ENCODE data around the gene GAGE12G.
"Not testable (repeated sequence)": the region's sequence is repeated elsewhere in the genome, so short reads cannot be mapped to it uniquely, and the experiment has no call there.

DNA sequence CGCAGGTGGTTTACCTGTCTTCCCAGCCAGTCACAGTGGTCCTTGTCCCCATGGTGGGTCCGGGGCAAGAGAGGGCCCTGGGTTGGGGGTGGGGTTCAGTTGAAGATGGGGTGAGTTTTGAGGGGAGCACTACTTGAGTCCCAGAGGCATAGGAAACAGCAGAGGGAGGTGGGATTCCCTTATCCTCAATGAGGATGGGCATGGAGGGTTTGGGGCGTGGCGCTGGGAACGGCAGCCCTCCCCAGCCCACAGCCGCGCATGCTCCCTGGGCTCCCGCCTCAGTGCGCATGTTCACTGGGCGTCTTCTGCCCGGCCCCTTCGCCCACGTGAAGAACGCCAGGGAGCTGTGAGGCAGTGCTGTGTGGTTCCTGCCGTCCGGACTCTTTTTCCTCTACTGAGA lies 28.5 kb downstream of the GAGE12G start, which contains the start of gene GAGE1:
- TF ChIP-seq, protein P1, sequence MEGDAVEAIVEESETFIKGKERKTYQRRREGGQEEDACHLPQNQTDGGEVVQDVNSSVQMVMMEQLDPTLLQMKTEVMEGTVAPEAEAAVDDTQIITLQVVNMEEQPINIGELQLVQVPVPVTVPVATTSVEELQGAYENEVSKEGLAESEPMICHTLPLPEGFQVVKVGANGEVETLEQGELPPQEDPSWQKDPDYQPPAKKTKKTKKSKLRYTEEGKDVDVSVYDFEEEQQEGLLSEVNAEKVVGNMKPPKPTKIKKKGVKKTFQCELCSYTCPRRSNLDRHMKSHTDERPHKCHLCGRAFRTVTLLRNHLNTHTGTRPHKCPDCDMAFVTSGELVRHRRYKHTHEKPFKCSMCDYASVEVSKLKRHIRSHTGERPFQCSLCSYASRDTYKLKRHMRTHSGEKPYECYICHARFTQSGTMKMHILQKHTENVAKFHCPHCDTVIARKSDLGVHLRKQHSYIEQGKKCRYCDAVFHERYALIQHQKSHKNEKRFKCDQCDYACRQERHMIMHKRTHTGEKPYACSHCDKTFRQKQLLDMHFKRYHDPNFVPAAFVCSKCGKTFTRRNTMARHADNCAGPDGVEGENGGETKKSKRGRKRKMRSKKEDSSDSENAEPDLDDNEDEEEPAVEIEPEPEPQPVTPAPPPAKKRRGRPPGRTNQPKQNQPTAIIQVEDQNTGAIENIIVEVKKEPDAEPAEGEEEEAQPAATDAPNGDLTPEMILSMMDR (IDR thresholded peaks at IDR 0.05), result not testable (repeated sequence)
- not testable (repeated sequence) for TF ChIP-seq ZFX (IDR thresholded peaks at IDR 0.05; ENCODE audit: borderline replicate concordance)

All from 22Rv1 (cell line).